Effector memory CD4-positive, alpha-beta T cell (primary cell): ENCODE measurements around the gene EP400.

Experiments
- DNase-seq, 3 donors: peaks; one replicate each; pipeline ENCODE4 v3.0.0-alpha.2; 2020
- H3K27ac ChIP-seq: 2 replicates; pipeline ENCODE4 v1.7.0; 2013; ENCODE audit warnings: mild to moderate bottlenecking, low read length, moderate library complexity; ENCODE audit not compliant: insufficient read depth, poor library complexity, severe bottlenecking
- H3K27me3 ChIP-seq: replicated peaks from 2 replicates; pipeline ENCODE4 v1.7.0; 2013; ENCODE audit warnings: mild to moderate bottlenecking, low read length; ENCODE audit not compliant: insufficient read depth, control insufficient read depth, poor library complexity, severe bottlenecking
- H3K36me3 ChIP-seq: 2 replicates; pipeline ENCODE4 v1.7.0; 2013; ENCODE audit warnings: mild to moderate bottlenecking, low read length, moderate library complexity; ENCODE audit not compliant: control insufficient read depth, insufficient read depth
- H3K4me1 ChIP-seq: 2 replicates; pipeline ENCODE4 v1.7.0; 2013; ENCODE audit warnings: low read length, mild to moderate bottlenecking; ENCODE audit not compliant: control insufficient read depth, insufficient read depth, poor library complexity, severe bottlenecking
- H3K4me3 ChIP-seq: 2 replicates; pipeline ENCODE4 v1.7.0; 2013; ENCODE audit warnings: low read length, low read depth, mild to moderate bottlenecking; ENCODE audit not compliant: insufficient read depth, poor library complexity, severe bottlenecking
- H3K9me3 ChIP-seq: 2 replicates; pipeline ENCODE4 v1.7.0; 2013; ENCODE audit warnings: mild to moderate bottlenecking, low read length, moderate library complexity; ENCODE audit not compliant: control insufficient read depth

Gene EP400

DNA sequence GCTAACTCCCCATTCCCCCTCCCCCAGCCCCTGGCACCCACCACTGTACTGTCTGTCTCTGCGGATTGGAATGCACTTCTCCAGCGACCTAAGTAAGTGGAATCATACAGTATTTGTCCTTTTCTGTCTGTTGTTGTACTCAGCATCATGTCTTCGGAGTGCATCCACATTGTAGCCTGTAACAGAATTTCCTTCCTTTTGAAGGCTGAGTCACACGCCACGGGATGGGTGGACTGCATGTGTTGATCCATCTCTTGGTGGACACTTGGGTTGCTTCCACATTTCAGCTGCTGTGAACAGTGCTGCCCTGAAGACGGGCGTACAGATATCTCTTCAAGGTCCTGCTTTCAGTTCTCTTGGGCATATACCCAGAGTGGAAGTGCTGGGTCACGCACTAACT is 160.0 kb downstream of the EP400 start:
- Histone ChIP-seq H3K4me1 (no peaks in the 10 kb centered on the region), H3K27ac (no peak overlapping the region), H3K4me3 (no peak overlapping the region), H3K27me3 (no peaks in the 10 kb centered on the region), H3K36me3 (peaks cover 19% of the 10 kb centered on the region), H3K9me3 (no peaks in the 10 kb centered on the region)
- no peak for DNase-seq

DNA sequence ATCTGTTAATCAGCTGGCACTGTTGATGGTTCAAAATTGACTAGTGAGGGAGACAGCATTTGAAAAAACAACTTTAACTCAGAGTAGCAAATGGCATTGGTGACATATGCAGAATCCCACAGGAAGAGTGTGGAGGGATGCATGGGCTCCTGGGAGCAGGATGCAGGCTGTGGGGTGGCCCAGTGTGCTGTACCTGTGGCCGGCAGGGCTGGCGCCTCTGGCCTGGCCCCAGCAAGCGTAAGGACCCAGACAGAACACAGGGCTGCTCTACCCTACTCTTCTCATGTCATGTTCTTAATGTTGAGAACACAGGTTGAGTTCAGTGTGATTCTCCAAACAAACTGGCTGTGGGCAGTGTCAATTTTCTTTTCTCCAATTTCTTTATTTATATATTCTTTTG is 160.9 kb downstream of the EP400 start:
- H3K27me3 ChIP-seq: no peaks in the 10 kb centered on the region
- H3K27ac ChIP-seq: no peak overlapping the region
- peaks cover 24% of the 10 kb centered on the region for H3K36me3 ChIP-seq
- no peaks in the 10 kb centered on the region for H3K9me3 ChIP-seq
- no peaks in the 10 kb centered on the region for H3K4me1 ChIP-seq
- no peak overlapping the region for H3K4me3 ChIP-seq
- no peak for DNase-seq

DNA sequence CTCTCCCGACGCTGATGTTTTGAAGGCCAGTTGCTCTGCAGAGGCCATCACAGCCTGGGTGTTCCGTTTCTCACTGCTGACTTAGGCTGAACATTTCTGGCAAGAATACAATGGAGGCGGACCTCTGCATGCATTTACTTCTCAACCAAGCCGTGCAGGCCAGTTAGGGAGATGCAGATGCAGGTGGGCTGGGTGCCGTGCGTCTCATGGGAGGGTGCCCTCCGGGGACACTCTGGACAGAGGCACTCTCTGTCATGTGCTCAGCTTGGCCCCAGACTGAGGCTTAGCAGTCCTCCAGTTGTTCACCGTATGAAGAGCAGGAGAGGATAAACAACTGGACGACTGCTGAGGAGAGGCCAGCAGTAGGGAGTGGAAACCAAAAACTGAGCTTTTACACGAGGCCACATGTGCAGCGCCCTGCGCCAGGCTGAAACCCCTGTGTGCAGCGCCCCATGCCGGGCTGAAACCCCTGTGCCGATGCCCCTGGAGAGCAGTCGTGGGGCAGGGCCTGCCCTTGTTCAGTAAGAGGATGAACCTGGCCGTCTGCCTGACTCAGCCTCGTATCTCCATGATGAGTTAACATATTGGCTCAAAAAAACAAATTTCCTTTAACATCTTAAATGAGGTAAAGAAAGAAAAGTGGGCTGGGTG is 162.0 kb downstream of the EP400 start:
- H3K9me3 ChIP-seq: no peaks in the 10 kb centered on the region
- DNase-seq: no peak
- no peaks in the 10 kb centered on the region for H3K27me3 ChIP-seq
- peaks cover 24% of the 10 kb centered on the region for H3K36me3 ChIP-seq
- no peak overlapping the region for H3K4me3 ChIP-seq
- H3K4me1 ChIP-seq: no peaks in the 10 kb centered on the region
- no peak overlapping the region for H3K27ac ChIP-seq

DNA sequence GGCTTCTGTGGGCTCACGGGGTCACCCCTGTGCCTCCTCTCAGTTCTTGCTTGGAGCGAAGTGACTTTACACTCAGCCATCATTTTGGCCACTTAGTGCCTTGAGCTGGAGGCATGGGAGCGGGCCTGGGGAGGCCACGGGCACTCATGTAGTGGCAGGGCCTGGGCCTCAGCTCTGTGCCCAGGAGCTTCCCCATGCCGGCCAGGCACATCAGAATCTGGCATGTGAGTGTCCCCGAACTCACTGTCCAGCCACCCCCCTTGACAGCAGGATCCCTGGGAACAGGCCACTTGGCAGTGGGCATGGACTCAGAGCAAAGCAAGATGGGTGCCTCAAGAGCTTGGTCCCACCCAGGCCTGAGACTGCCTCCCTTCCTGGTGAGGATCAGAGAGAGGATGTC is 164.9 kb downstream of the EP400 start:
- Histone ChIP-seq H3K36me3 (peaks cover 19% of the 10 kb centered on the region), H3K27ac (no peak overlapping the region), H3K4me3 (no peak overlapping the region), H3K27me3 (no peaks in the 10 kb centered on the region), H3K9me3 (no peaks in the 10 kb centered on the region), H3K4me1 (no peaks in the 10 kb centered on the region)
- no peak for DNase-seq

DNA sequence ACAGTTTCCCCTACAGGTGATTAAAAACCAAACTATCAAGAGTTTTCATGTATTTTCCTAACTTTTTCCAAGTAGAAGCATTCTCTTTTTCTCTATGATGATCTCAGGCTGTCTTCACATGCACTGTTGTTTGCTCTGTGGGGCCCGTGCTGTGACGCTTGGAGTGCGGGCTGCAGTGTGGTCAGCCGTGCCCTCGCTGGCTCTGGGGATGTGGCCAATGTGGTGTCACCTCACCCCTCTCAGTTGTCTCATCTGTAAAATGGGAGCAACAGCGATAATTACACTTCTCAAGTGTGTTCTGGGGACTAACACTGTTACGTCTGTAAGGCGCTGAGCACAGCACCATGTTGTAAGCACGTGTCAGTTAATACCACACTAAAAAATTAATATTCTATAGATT is 165.8 kb downstream of the EP400 start:
- no peak overlapping the region for H3K27ac ChIP-seq
- H3K4me1 ChIP-seq: no peaks in the 10 kb centered on the region
- no peak for DNase-seq
- H3K36me3 ChIP-seq: peaks cover 14% of the 10 kb centered on the region
- H3K9me3 ChIP-seq: no peaks in the 10 kb centered on the region
- H3K4me3 ChIP-seq: no peak overlapping the region
- no peaks in the 10 kb centered on the region for H3K27me3 ChIP-seq

DNA sequence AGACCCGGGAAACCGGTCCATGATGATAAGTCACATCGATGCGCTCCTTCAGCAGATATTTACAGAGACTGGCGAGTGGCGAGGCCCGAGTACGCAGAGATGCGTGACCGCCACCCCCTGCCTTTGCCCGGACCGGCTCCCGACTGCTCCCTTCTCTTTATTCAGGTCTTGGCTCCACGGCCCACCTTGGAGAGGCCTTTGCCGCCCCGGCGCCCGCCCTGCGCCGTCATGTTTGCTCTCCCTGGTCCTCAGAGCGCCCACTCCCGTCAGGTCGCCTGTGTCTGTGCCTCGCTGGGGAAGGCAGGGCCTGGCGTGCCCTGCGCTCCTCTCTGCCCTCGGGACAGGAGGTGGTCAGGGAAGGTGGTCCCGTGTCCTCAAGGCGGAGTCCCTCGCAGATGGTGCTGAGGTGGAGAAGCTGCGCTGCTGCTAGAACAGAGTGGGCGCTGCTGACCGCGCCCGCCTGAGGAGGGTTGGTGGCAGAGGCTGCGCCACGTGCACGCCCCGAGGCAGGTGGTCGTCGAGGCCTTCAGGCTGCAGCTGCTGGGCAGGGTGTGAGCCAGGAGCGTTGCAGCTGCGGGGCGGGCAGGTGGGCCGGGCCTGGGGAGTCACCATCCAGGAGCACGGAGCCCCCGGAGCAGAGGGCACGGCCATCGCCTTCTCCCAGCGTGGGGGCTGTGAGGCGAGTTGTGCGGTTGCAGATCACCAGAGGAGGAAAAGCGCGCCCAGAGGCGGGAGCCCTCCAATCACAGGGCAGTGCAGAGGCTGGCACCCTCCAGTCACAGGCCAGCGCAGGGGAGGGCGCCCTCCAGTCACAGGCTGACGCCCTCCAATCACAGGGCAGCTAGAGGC is 167.2 kb downstream of the EP400 start:
- H3K4me3 ChIP-seq: no peak overlapping the region
- no peaks in the 10 kb centered on the region for H3K9me3 ChIP-seq
- no peak for DNase-seq
- H3K36me3 ChIP-seq: peaks cover 14% of the 10 kb centered on the region
- H3K27me3 ChIP-seq: no peaks in the 10 kb centered on the region
- no peaks in the 10 kb centered on the region for H3K4me1 ChIP-seq
- no peak overlapping the region for H3K27ac ChIP-seq

DNA sequence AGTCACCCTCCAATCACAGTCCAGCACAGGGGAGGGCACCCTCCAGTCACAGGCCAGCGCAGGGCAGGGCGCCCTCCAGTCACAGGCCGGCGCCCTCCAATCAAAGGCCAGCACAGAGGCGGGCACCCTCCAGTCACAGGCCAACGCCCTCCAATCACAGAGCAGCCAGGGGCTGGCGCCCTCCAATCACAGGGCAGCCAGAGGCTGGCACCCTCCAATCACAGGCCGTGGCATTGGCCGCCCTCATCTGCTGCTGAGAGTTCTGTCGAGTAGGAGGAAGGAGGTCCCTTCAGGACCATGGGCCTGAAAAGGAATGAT is 167.8 kb downstream of the EP400 start:
- no peak for DNase-seq
- H3K36me3 ChIP-seq: peaks cover 14% of the 10 kb centered on the region

DNA sequence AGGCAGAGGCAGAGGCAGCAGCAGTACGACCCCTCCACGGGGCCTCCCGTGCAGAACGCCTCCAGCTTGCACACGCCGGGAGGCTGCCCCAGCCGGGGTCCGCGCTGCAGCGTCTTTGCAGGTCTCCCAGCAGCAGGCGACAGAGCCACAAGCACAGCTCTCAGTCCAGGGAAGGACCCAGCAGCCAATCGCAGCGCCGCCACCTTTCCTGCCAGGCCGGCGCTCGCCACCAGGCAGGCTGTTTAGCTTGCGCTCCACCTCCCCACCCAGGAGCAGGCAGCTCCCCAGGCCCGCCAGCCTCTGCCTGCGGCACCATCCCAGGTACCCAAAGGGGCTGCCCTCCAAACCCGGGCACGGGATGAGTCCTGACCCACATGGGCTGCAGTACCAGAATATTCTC is 169.1 kb downstream of the EP400 start:
- no peaks in the 10 kb centered on the region for H3K9me3 ChIP-seq
- H3K27ac ChIP-seq: no peak overlapping the region
- DNase-seq: no peak
- H3K4me3 ChIP-seq: no peak overlapping the region
- H3K36me3 ChIP-seq: peaks cover 14% of the 10 kb centered on the region
- H3K4me1 ChIP-seq: no peaks in the 10 kb centered on the region
- H3K27me3 ChIP-seq: no peaks in the 10 kb centered on the region

More for the DNA sequence above, 167.8 kb downstream of the EP400 start:
- H3K27ac ChIP-seq: no peak overlapping the region
- H3K9me3 ChIP-seq: no peaks in the 10 kb centered on the region
- no peaks in the 10 kb centered on the region for H3K27me3 ChIP-seq
- H3K4me3 ChIP-seq: no peak overlapping the region
- no peaks in the 10 kb centered on the region for H3K4me1 ChIP-seq

DNA sequence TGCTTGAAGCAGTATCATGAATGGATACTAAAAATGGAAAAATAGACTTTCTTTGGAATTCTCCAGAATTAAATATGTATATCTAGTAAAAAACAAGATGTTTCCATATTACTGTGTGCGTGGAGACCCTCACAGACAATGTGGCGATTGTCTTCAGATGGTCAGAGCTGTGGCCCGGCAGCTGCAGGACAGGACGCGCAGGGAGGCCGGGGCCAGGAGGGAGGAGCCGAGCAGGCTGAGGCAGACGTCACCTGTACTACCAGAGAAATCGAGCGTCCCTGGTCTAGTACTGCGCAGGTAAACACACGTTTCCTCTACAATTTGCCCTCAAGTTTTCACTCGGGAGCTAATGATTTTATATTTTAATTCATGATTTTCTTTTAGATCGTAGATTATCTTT is 171.5 kb downstream of the EP400 start:
- DNase-seq: no peak

DNA sequence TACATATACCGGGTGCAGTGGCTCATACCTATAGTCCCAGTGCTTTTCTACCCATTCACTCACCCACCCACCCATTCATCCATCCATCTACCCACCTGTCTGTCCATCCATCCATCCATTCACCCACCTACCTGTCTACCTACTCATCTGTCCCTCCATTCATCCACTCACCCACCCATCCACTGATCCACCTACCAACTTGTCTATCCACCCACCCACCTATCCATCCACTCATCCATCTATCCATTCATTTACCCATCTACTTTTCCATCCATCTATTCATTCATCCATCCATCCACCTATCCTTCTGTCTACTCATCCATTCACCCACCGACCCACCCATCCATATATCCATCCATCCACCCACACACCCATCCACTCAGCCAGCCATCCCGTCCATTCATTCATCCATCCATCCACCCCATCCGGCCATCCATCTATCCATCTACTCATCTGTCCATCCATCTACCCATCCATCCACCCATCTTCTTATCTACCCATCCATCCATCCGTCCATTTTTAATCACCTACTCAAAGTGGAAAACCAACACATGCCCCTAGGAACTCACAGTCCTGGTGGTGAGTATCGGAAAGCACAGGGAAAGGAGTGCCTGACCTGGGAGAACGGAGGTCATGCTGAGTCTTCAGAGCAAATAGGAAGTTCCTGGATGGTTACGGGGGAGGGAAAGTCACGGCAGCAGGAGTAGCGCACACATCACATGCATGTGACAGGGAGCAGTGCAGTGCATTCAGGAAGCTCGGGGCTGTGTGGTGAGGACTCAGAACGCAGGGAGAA is 174.4 kb downstream of the EP400 start:
- H3K36me3 ChIP-seq: peaks cover 17% of the 10 kb centered on the region
- no peaks in the 10 kb centered on the region for H3K9me3 ChIP-seq
- H3K27ac ChIP-seq: no peak overlapping the region
- H3K27me3 ChIP-seq: no peaks in the 10 kb centered on the region
- DNase-seq: no peak
- no peak overlapping the region for H3K4me3 ChIP-seq
- no peaks in the 10 kb centered on the region for H3K4me1 ChIP-seq

More for the DNA sequence above, 171.5 kb downstream of the EP400 start:
- Histone ChIP-seq H3K27me3 (no peaks in the 10 kb centered on the region), H3K4me3 (no peak overlapping the region), H3K36me3 (peaks cover 11% of the 10 kb centered on the region), H3K4me1 (no peaks in the 10 kb centered on the region), H3K27ac (no peak overlapping the region), H3K9me3 (no peaks in the 10 kb centered on the region)
